Smooth muscle cell (in vitro differentiated cells): ENCODE measurements around the gene CD63. TPM values are rescaled to one million over a fixed set of nuclear protein-coding genes. Genes with fewer than 3 reads are reported as not detected.

Experiments used
- DNase-seq: peaks from one replicate; lab custom pipeline; 2025; ENCODE audit not compliant: unreplicated experiment; lab: John Stamatoyannopoulos, UW
- H2AFZ ChIP-seq: fragments of 200-600 bp; sonication (generic); 2 replicates; pipeline ENCODE4 v1.6.0; 2016; ENCODE audit warnings: antibody characterized with exemption, low read depth, mild to moderate bottlenecking
- H3F3A ChIP-seq: fragments of 200-600 bp; sonication (generic); 2 replicates; pipeline ENCODE4 v1.6.0; 2017; ENCODE audit warnings: antibody characterized with exemption, low read depth
- H3K27ac ChIP-seq: fragments of 200-600 bp; sonication (generic); 2 replicates; pipeline ENCODE4 v1.5.1; 2016; ENCODE audit warnings: low read depth, mild to moderate bottlenecking
- H3K27me3 ChIP-seq: fragments of 200-600 bp; sonication (generic); 2 replicates; pipeline ENCODE4 v1.6.1; 2016; ENCODE audit warnings: low read depth, mild to moderate bottlenecking
- H3K36me3 ChIP-seq: fragments of 200-600 bp; sonication (generic); 2 replicates; pipeline ENCODE4 v1.5.1; 2016; ENCODE audit warnings: low read depth
- H3K4me1 ChIP-seq: fragments of 200-600 bp; sonication (generic); 2 replicates; pipeline ENCODE4 v1.5.1; 2016; ENCODE audit warnings: low read depth
- H3K4me2 ChIP-seq: fragments of 200-600 bp; sonication (generic); 2 replicates; pipeline ENCODE4 v1.6.0; 2016; ENCODE audit warnings: mild to moderate bottlenecking
- H3K4me3 ChIP-seq: fragments of 200-600 bp; sonication (generic); 2 replicates; pipeline ENCODE4 v1.5.1; 2016; ENCODE audit warnings: mild to moderate bottlenecking
- H3K79me2 ChIP-seq: fragments of 200-600 bp; sonication (generic); 2 replicates; pipeline ENCODE4 v1.6.0; 2016; ENCODE audit warnings: low read depth, mild to moderate bottlenecking
- H3K9ac ChIP-seq: fragments of 200-600 bp; sonication (generic); 2 replicates; pipeline ENCODE4 v1.6.0; 2016; ENCODE audit warnings: low read depth
- H3K9me3 ChIP-seq: fragments of 200-600 bp; sonication (generic); replicated peaks from 2 replicates; pipeline ENCODE4 v1.5.1; 2016; ENCODE audit warnings: low read depth
- H4K20me1 ChIP-seq: fragments of 200-600 bp; sonication (generic); 2 replicates; pipeline ENCODE4 v1.6.0; 2016; ENCODE audit warnings: low read depth
- CTCF ChIP-seq: fragments of 200-600 bp; sonication (generic); IDR thresholded peaks from 2 replicates; pipeline ENCODE4 v1.5.1; 2017; ENCODE audit warnings: borderline replicate concordance, mild to moderate bottlenecking, antibody characterized with exemption; ENCODE audit not compliant: insufficient read depth, poor library complexity, severe bottlenecking
- WGBS: methylation state at CpG from one replicate; pipeline ENCODE4 v1.1.7; 2016; ENCODE audit warnings: low lambda C conversion rate; 5-methylcytosine and 5-hydroxymethylcytosine counted together
- polyA plus RNA-seq: library from polyadenylated mRNA; unstranded; fragments of >200 nt; fragmentation: Nextera tagmentation; extraction: Ambion mirVana; gene quantifications from 2 replicates; pipeline ENCODE4 v1.2.1, GENCODE V29; 2016
- total RNA-seq: library from RNA; depleted of rRNA; stranded (reverse); fragments of >200 nt; gene quantifications from 2 replicates; pipeline ENCODE4 v1.2.3, GENCODE V29; 2014

CD63 gene
- total and polyA plus RNA-seq, 2 experiments from 2014 or later, result 1,107 to 2,317 TPM

GRCh38 chr12:55743406-55744339, 14.9 kb upstream of the CD63 start:
- no peak for DNase-seq

GRCh38 chr12:55742719-55743405, 14.1 kb upstream of the CD63 start, which contains the start of gene GDF11:
TSS of gene GDF11 (plus strand) at chr12:55743122. CDS start at chr12:55743317, 195 bp downstream.
- 3% methylated on average over 6 of the region's 53 CpGs for WGBS
- Histone ChIP-seq H3K4me2 (peak within 1 kb of the TSS; percentile 96), H4K20me1 (peaks cover 37% of the 10 kb centered on the region), H3F3A (peaks cover 4% of the 10 kb centered on the region), H3K4me3 (peak within 1 kb of the TSS; percentile 80), H3K9me3 (no peaks in the 10 kb centered on the region), H3K9ac (peak within 1 kb of the TSS; percentile 61), H2AFZ (peak within 1 kb of the TSS; percentile 87), H3K79me2 (peaks cover 7% of the 10 kb centered on the region), H3K36me3 (no peaks in the 10 kb centered on the region), H3K27ac (peak within 1 kb of the TSS; percentile 70), H3K27me3 (no peaks in the 10 kb centered on the region), H3K4me1 (peaks cover 38% of the 10 kb centered on the region)
- no peak for TF ChIP-seq CTCF
- DNase-seq, result peak; percentile 62

More at GRCh38 chr12:55743406-55744339, 14.9 kb upstream of the CD63 start:
- H3K4me2 ChIP-seq, result peak overlapping the region; percentile 96
- peaks cover 35% of the 10 kb centered on the region for H3K4me1 ChIP-seq
- H3K9me3 ChIP-seq, result no peaks in the 10 kb centered on the region
- TF ChIP-seq CTCF, result no peak
- H4K20me1 ChIP-seq, result peaks cover 42% of the 10 kb centered on the region
- H3F3A ChIP-seq, result no peaks in the 10 kb centered on the region
- no peak overlapping the region for H2AFZ ChIP-seq
- WGBS, result 1% methylated on average over 58 of the region's 73 CpGs
- peak overlapping the region; percentile 80 for H3K4me3 ChIP-seq
- H3K36me3 ChIP-seq, result no peaks in the 10 kb centered on the region
- no peaks in the 10 kb centered on the region for H3K27me3 ChIP-seq
- H3K9ac ChIP-seq, result peak overlapping the region; percentile 61
- H3K27ac ChIP-seq, result no peak overlapping the region
- H3K79me2 ChIP-seq, result peaks cover 7% of the 10 kb centered on the region

- Histone ChIP-seq H3K27me3 (no peaks in the 10 kb centered on the region), H3K9me3 (no peaks in the 10 kb centered on the region), H3K27ac (peak overlapping the region; percentile 70), H3K9ac (peak overlapping the region; percentile 56), H3K79me2 (no peaks in the 10 kb centered on the region), H4K20me1 (peaks cover 30% of the 10 kb centered on the region), H2AFZ (peak overlapping the region; percentile 87), H3F3A (peaks cover 12% of the 10 kb centered on the region), H3K36me3 (no peaks in the 10 kb centered on the region), H3K4me1 (peaks cover 39% of the 10 kb centered on the region), H3K4me2 (peak overlapping the region; percentile 86), H3K4me3 (peak overlapping the region; percentile 80)
- DNase-seq, result no peak
- TF ChIP-seq CTCF, result no peak
- WGBS, result 5% methylated on average over 1 of the region's 3 CpGs
Measured at GRCh38 chr12:55741931-55742680, 13.3 kb upstream of the CD63 start.
